Fibroblast of villous mesenchyme (primary cell): ENCODE measurements around the gene TNRC6A. TPM values are rescaled to one million over a fixed set of nuclear protein-coding genes. Genes with fewer than 3 reads are reported as not detected.

Source experiments
- DNase-seq: peaks from one replicate; pipeline ENCODE4 v3.0.0-alpha.2; 2010; ENCODE audit warnings: low read depth
- H3K4me3 ChIP-seq: 2 replicates; pipeline ENCODE4 v1.5.1; 2011; ENCODE audit warnings: low read depth, mild to moderate bottlenecking, low read length
- total RNA-seq: library from RNA; depleted of rRNA; stranded (reverse); fragments of >200 nt; gene quantifications from 2 replicates; pipeline ENCODE4 v1.2.3, GENCODE V29; 2012
- TF ChIP-seq, protein P1 (sequence below): IDR thresholded peaks from 2 replicates; pipeline ENCODE4 v1.5.1; 2012; ENCODE audit warnings: low read depth, mild to moderate bottlenecking, low read length; ENCODE audit not compliant: insufficient read depth

The TNRC6A gene
- total RNA-seq, 1 donor: 66.9 TPM

DNA sequence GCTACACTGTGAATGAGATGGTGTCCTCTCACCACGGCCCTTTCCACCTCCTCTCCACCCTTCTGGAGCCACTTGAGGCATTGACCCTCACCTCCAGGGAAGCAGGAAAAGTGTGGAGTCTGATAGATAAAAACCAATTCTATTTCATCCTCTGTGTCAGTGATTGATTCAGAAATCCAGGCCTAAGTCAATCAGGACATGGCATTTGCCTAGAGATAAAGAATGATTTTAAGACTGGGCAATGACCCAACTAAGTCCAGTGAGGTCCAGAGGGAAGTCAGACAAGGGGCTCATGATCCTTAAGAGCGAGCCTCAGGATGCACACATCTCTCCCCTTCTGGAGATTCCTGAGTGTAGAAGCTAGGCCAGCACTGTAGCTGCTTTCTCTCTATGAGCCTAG is 41.1 kb upstream of the TNRC6A start:
- TF ChIP-seq, protein P1, sequence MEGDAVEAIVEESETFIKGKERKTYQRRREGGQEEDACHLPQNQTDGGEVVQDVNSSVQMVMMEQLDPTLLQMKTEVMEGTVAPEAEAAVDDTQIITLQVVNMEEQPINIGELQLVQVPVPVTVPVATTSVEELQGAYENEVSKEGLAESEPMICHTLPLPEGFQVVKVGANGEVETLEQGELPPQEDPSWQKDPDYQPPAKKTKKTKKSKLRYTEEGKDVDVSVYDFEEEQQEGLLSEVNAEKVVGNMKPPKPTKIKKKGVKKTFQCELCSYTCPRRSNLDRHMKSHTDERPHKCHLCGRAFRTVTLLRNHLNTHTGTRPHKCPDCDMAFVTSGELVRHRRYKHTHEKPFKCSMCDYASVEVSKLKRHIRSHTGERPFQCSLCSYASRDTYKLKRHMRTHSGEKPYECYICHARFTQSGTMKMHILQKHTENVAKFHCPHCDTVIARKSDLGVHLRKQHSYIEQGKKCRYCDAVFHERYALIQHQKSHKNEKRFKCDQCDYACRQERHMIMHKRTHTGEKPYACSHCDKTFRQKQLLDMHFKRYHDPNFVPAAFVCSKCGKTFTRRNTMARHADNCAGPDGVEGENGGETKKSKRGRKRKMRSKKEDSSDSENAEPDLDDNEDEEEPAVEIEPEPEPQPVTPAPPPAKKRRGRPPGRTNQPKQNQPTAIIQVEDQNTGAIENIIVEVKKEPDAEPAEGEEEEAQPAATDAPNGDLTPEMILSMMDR: no peak
- no peak overlapping the region for H3K4me3 ChIP-seq
- no peak for DNase-seq

DNA sequence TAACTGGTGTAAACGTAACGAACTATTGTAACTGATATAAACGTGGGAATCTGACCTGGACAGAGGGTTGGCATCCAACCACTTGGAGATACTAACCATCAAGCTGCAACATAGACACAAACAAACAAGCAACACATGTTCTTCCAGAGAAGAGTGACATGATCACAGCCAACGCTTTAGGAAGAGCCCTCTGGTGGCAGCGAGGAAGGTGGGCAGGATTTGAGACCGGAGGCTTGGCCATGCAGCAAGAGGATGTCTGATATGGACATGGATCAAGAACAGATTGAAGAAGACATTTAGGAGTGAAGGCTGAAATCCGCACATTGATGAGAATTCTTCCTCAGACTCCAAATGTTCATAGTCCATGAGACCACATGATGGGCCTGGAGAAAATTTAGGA is 40.3 kb upstream of the TNRC6A start:
- DNase-seq: peak; percentile 66
- TF ChIP-seq, protein P1: peak; percentile 86
- no peak overlapping the region for H3K4me3 ChIP-seq

DNA sequence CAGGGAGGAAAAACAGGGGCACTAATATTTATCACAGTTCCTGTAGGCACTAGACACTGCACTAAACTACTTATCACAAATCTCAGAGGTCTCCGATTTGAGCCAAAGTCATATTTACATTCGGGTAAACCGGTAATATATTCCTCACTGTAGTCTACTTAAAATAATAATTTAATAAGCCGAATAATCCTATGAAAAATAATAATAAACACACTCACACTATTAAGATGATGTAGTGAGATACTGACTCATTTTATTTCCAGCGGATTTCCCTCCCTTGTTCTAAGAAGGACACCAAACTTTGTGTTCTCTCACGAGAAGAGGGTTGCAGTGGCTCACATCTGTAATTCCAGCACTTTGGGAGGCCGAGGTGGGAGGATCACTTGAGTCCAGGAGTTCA is 36.6 kb upstream of the TNRC6A start:
- DNase-seq: no peak
- TF ChIP-seq, protein P1: no peak
- no peak overlapping the region for H3K4me3 ChIP-seq

DNA sequence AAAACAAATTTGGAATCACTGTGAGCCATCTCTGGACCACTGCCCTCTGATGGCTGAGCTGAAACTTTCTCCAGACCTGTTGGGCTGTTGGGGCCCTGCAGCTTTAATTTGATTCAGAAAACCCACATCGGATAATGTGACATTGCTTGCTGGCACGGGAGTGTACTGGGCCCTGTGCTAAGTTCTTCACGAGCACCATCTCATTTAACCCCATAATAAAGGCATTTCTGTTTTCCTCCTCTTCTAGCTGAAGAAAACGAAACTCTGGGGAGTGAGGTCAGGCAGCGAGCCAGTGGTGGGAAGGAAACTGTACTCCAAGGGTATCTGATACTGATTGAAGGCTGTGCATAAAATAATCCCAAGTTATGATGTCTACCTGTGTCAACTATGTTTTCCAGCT is 34.5 kb upstream of the TNRC6A start:
- TF ChIP-seq, protein P1: no peak
- H3K4me3 ChIP-seq: no peak overlapping the region
- no peak for DNase-seq

DNA sequence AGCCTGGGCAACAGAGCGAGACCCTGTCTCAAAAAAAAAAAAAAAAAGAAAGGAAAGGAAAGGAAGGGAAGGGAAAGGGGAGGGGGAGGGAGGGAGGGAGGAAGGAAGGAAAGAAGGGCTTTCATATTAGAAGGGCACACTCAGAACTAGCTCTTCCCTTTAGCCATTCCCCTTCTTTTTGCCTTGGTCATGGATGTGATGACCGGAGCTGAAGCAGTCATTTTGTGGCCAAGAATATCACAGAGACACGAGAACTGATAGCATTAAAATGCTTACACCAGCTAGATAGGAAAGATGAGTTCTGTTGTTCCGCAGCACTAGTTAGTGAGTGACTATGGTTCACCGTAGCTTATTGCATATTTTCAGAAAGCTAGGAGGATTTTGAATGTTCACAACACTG is 32.8 kb upstream of the TNRC6A start:
- H3K4me3 ChIP-seq: no peak overlapping the region
- DNase-seq: no peak
- TF ChIP-seq, protein P1: no peak

DNA sequence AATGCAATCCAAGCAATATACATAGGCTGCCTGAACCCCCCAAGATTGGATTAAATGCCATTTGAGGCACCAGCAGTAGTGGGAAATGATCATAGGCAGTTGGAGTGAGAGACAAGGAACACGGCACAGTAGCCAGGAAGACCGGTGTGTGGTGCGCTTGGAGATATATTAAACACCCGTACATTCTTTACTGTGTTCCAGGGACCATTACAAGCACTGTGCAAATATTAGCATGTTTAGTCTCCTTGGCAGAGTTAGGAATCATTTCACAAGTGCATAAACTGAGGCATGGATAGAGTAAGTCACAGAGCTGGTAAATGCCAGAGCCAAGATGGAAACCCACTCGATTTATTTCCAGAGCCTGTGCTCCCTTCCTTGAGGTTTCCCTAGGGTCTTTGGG is 31.1 kb upstream of the TNRC6A start:
- TF ChIP-seq, protein P1: no peak
- no peak for DNase-seq
- H3K4me3 ChIP-seq: no peak overlapping the region

DNA sequence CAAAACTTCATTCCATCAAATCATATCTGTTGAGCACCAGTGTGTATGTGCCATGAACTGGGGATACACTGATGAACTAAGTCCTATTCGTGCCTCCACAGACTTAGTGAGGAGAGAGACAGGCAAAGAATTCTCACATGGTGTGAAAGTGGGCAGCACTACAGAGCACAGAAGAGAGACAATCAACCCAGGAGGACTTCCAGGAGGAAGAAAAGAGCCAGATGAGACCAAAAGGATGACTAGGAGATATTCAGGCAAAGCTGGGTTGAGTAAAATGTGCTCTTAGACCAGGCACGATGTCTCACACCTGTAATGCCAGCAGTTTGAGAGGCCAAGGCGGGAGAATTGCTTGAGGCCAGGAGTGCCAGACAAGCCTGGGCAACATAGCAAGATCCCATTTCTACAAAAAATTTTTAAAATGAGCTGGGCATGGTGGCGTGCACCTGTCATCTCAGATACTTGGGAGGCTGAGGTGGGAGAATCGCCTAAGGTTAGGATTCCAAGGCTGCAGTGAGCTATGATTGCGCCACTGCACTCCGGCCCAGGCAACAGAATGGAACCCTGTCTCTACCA is 30.2 kb upstream of the TNRC6A start:
- no peak overlapping the region for H3K4me3 ChIP-seq
- DNase-seq: no peak
- TF ChIP-seq, protein P1: no peak
